Coronary artery (tissue), 2 donors: ENCODE data around the gene GALK1.

Source experiments
- DNase-seq: peaks from one replicate; pipeline ENCODE4 v3.0.0-alpha.2; 2017; ENCODE audit warnings: low spot score
- H3K27ac ChIP-seq, 2 donors: fragments of 200-600 bp; sonication (generic); one replicate each; pipeline ENCODE4 v1.5.1; 2016 to 2019
- H3K4me3 ChIP-seq: fragments of 200-600 bp; sonication (generic); 2 replicates; pipeline ENCODE4 v1.5.1; 2016; ENCODE audit warnings: mild to moderate bottlenecking, moderate library complexity
- TF ChIP-seq, protein P1 (sequence below): fragments of 200-600 bp; sonication (generic); IDR thresholded peaks from one replicate; pipeline ENCODE4 v1.5.1; 2019; ENCODE audit warnings: antibody characterized with exemption

GALK1 gene

DNA sequence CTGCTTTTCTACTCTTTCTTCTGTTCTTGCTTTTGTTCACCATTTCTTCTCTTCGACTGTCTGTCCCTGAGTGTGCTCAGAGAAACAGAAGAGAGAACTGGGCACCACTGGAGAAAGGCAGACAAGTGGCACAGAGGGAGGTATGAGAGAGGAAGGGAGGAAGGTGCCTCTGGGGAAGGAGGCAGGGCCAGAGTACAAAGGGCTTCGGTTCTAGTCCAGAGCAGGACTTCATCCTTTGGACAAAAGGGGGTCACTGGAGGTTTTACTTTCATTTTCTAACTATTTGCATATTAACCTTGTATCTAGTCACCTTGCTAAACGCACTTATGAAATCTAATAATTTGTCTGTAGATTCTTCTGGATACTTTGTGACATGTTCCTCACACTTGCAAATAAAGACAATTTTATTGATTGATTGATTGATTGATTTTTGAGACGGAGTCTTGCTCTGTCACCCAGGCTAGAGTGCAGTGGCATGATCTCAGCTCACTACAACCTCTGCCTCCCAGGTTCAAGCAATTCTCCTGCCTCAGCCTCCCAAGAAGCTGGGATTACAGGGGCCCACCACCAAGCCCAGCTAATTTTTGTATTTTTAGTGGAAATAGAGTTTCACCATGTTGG, 30.2 kb downstream of the GALK1 start:
- no peak for DNase-seq
- TF ChIP-seq, protein P1, sequence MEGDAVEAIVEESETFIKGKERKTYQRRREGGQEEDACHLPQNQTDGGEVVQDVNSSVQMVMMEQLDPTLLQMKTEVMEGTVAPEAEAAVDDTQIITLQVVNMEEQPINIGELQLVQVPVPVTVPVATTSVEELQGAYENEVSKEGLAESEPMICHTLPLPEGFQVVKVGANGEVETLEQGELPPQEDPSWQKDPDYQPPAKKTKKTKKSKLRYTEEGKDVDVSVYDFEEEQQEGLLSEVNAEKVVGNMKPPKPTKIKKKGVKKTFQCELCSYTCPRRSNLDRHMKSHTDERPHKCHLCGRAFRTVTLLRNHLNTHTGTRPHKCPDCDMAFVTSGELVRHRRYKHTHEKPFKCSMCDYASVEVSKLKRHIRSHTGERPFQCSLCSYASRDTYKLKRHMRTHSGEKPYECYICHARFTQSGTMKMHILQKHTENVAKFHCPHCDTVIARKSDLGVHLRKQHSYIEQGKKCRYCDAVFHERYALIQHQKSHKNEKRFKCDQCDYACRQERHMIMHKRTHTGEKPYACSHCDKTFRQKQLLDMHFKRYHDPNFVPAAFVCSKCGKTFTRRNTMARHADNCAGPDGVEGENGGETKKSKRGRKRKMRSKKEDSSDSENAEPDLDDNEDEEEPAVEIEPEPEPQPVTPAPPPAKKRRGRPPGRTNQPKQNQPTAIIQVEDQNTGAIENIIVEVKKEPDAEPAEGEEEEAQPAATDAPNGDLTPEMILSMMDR = no peak
- H3K27ac ChIP-seq = no peak overlapping the region
- H3K4me3 ChIP-seq = no peak overlapping the region

DNA sequence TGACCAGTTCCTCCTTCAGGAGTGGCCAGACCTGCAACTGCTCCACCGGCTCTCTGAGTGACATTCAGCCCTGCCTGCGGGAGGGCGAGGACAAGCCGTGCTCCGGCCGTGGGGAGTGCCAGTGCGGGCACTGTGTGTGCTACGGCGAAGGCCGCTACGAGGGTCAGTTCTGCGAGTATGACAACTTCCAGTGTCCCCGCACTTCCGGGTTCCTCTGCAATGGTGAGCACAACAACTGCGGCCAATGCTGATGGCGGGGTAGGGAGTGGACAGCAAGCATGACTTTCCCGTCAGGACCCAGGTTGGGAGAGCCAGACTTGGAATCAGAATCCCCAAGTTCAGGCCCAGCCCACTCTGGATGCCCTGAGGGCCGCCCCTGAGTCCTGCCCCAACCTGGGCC, 31.5 kb downstream of the GALK1 start:
- Histone ChIP-seq H3K27ac (no peak overlapping the region), H3K4me3 (no peak overlapping the region)
- DNase-seq = no peak
- TF ChIP-seq, protein P1 = no peak

DNA sequence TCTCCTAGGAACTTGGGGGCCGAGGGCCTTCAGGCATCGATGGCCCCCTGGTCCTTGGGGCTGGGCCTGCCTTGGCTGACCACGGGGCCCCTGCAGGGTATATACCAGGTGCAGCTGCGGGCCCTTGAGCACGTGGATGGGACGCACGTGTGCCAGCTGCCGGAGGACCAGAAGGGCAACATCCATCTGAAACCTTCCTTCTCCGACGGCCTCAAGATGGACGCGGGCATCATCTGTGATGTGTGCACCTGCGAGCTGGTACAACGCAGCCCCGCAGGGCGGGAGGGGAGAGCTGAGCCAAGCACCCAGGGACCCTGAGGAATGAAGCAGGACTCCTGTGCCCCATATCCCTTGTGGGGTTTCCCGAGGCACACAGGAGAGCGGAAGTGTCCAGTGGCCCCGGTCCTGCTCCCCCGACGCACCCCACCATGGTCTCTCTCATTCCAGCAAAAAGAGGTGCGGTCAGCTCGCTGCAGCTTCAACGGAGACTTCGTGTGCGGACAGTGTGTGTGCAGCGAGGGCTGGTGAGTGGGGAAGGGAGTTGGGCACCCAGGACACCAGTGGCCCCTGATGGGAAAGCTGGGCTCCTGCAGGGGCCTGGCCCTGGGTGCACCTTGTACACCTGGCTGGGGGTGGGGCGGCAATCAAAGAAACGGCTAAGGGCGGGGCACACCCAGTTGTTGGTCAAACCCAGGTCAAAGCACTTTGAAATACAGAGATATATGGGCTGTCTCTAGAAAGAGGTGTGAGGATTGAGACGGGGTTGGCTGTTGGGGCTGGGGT, 33.1 kb downstream of the GALK1 start:
- no peak for DNase-seq
- Histone ChIP-seq H3K4me3 (no peak overlapping the region), H3K27ac (no peak overlapping the region)
- TF ChIP-seq, protein P1 = no peak

DNA sequence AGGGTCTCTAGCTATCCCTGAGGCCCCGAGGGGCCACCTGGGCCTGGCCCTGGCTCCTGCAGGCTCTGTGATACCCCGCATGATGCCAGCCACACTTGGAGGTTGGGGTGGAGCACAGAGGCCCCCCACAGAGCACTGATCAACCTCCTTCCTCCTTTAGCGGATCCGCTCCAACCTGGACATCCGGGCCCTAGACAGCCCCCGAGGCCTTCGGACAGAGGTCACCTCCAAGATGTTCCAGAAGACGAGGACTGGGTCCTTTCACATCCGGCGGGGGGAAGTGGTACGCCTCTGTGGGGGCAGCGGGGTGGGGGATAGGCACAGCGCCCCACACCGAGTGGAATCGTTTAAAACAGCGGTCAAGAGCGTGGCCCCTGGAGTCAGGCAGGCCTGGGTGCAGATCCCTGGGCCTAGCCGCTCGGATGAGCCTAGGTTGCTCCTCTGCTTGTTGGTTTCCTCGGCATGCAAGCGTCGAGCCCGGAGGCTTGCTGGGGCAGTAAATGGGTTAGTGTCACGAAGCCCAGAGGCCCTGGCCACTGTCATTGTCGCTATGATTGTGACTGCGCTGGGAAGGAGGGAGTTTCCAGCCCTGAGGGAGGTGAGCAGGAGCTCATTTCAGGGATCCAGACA, 33.8 kb downstream of the GALK1 start:
- no peak for DNase-seq
- no peak overlapping the region for H3K4me3 ChIP-seq
- no peak overlapping the region for H3K27ac ChIP-seq
- TF ChIP-seq, protein P1 = no peak

DNA sequence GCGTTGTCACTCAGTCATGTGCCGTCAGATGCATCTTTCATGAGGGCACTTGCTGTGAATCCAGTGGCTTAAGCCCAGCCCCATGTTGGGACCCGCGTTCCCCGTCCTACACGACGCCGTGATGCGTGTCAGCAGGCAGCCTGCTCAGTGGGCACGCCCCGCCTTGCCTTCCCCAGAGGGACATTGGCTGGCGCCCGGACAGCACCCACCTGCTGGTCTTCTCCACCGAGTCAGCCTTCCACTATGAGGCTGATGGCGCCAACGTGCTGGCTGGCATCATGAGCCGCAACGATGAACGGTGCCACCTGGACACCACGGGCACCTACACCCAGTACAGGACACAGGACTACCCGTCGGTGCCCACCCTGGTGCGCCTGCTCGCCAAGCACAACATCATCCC, 34.9 kb downstream of the GALK1 start:
- H3K27ac ChIP-seq = no peak overlapping the region
- TF ChIP-seq, protein P1 = no peak
- no peak for DNase-seq
- no peak overlapping the region for H3K4me3 ChIP-seq

DNA sequence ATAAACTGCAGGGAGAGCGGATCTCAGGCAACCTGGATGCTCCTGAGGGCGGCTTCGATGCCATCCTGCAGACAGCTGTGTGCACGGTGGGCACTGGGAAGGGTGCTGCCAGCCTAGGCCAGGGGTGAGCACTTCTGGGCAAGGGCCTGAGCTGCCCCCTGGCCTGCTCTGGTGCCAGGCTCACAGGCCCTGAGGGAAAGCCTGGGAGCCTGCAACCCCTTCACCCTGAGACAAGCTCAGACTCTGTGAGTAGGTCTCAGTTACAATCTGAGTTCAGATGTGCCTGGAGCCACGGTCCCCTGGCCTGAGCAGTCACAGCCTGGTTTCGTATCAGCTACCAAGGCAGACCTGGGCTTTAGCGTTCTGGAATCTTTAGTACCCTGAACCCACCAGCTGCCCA, 35.6 kb downstream of the GALK1 start:
- no peak overlapping the region for H3K4me3 ChIP-seq
- no peak overlapping the region for H3K27ac ChIP-seq
- TF ChIP-seq, protein P1 = no peak
- DNase-seq = no peak
